Panc1 (cell line): Measurements from ENCODE around the gene SLC29A1. TPM values are rescaled to one million over a fixed set of nuclear protein-coding genes. Genes with fewer than 3 reads are reported as not detected.

Experiments
- ATAC-seq: fragments of 200-7000 bp; cut with Tn5 transposase; 2 replicates; pipeline ENCODE4 v1.9.1; 2020; ENCODE audit warnings: mild to moderate bottlenecking, moderate library complexity
- BruUV-seq: library from RNA; stranded (reverse); fragments of 400-500 nt; replicated peaks from 2 replicates; lab custom pipeline; 2021; lab: Mats Ljungman, UMichigan
- CTCF ChIA-PET: fragments of 300-600 bp; sonication (Branson Sonifier 250); formaldehyde crosslinking; loops from one replicate; lab custom pipeline; 2022; ENCODE audit warnings: antibody characterized with exemption; lab: Charles Lee
- POLR2A ChIA-PET: fragments of 300-600 bp; sonication (Branson Sonifier 250); formaldehyde crosslinking; loops from one replicate; lab custom pipeline; 2022; ENCODE audit warnings: antibody characterized with exemption; lab: Charles Lee
- DNase-seq: peaks from one replicate; pipeline ENCODE4 v3.0.0-alpha.2; 2010; ENCODE audit warnings: low read depth, low spot score
- H3K27ac ChIP-seq: 2 replicates; pipeline ENCODE4 v1.5.1; 2011; ENCODE audit warnings: mild to moderate bottlenecking, low read length, inconsistent platforms
- H3K27me3 ChIP-seq: fragments of 200-500 bp; sonication (Bioruptor generic); 2 replicates; pipeline ENCODE4 v1.6.0; 2014; ENCODE audit warnings: low read length, inconsistent platforms; ENCODE audit not compliant: control insufficient read depth, insufficient read depth
- H3K36me3 ChIP-seq: fragments of 200-500 bp; sonication (Bioruptor generic); 2 replicates; pipeline ENCODE4 v1.5.1; 2014; ENCODE audit warnings: inconsistent platforms, mild to moderate bottlenecking, low read length, moderate library complexity; ENCODE audit not compliant: control insufficient read depth, insufficient read depth
- H3K4me1 ChIP-seq: 2 replicates; pipeline ENCODE4 v1.5.1; 2011; ENCODE audit warnings: inconsistent platforms, mild to moderate bottlenecking, low read length, moderate library complexity; ENCODE audit not compliant: control insufficient read depth, insufficient read depth
- H3K4me3 ChIP-seq, 2 experiments: 2 replicates each; pipeline ENCODE4 v1.5.1; 2011 to 2012; ENCODE audit warnings: low read depth in 2 of 2, low read length in 2 of 2, mild to moderate bottlenecking in 2 of 2, inconsistent platforms in 1 of 2, moderate library complexity in 1 of 2
- H3K9me3 ChIP-seq: fragments of 200-500 bp; sonication (Bioruptor generic); 2 replicates; pipeline ENCODE4 v1.5.1; 2014; ENCODE audit warnings: low read depth, mild to moderate bottlenecking, inconsistent platforms, low read length, moderate library complexity; ENCODE audit not compliant: control insufficient read depth, insufficient read depth
- POLR2AphosphoS5 ChIP-seq: IDR thresholded peaks from 2 replicates; pipeline ENCODE4 v1.6.1; 2012; ENCODE audit warnings: mild to moderate bottlenecking, low read depth, low read length, moderate library complexity
- SIN3A ChIP-seq: IDR thresholded peaks from 2 replicates; pipeline ENCODE4 v1.6.1; 2012; ENCODE audit warnings: low read depth, mild to moderate bottlenecking, low read length, moderate library complexity, borderline replicate concordance; ENCODE audit not compliant: insufficient read depth
- TCF7L2 ChIP-seq: IDR thresholded peaks from 2 replicates; pipeline ENCODE4 v1.6.1; 2011; ENCODE audit warnings: mild to moderate bottlenecking, low read depth, low read length, inconsistent platforms
- in situ Hi-C: cut with HindIII; loops from 2 replicates; pipeline ENCODE4 v1.10.0; 2016; ENCODE audit warnings: low sequenced_read_pairs, low pct_unique_long_range_greater_than_20kb
- intact Hi-C: fragments of 100-400 bp; cut with micrococcal nuclease; formaldehyde crosslinking; loops from one replicate; pipeline ENCODE4 v1.10.0; 2022; ENCODE audit not compliant: unreplicated experiment
- total RNA-seq: library from RNA; stranded (reverse); gene quantifications from one replicate; pipeline ENCODE4 v1.2.1, GENCODE V29; 2021; ENCODE audit not compliant: unreplicated experiment
- TF ChIP-seq, protein P1 (sequence below), 2 experiments: IDR thresholded peaks; 2 replicates each; pipeline ENCODE4 v1.6.1; 2011 to 2012; ENCODE audit warnings: low read depth in 2 of 2, control low read depth in 1 of 2, low read length in 1 of 2, mild to moderate bottlenecking in 1 of 2, moderate library complexity in 1 of 2; ENCODE audit not compliant: insufficient read depth in 1 of 2
- TF ChIP-seq, protein P2 (sequence below): fragments of 450-650 bp; IDR thresholded peaks from 2 replicates; pipeline ENCODE4 v1.5.1; 2017; ENCODE audit warnings: mild to moderate bottlenecking

Gene SLC29A1
- total RNA-seq, 1 experiment from 2014 or later, result 263 TPM

DNA sequence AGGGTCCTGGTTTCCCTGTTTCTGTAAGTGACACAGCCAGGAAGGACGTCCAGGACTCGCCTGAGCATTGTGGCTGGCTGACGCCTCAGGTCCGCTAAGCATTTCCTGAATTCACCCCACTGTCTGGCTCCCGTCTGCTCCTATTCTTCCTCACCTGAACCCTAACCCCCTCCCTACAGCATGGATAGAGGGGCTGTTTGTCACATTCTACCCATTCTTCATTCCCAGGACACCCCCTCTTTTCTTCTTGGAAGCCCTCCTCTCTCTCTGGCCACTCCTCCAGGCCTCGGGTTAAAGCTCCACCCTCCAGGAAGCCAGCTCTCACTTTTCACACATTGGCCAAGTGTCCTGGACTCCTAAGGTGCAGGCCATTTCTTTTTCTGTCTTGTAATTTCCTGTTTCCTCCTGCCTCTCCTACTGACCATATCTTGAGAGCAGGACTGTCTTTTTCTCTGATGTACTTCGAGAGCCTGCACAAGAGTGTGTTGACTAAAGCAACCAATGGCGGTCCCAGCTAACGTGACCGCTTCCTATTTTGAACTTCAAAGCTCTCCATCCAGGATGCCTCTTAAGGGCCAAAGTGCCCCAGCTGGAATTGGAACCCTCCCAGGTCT is 30.9 kb upstream of the SLC29A1 start:
- H3K27me3 ChIP-seq, result no peaks in the 10 kb centered on the region
- TF ChIP-seq, protein P1, sequence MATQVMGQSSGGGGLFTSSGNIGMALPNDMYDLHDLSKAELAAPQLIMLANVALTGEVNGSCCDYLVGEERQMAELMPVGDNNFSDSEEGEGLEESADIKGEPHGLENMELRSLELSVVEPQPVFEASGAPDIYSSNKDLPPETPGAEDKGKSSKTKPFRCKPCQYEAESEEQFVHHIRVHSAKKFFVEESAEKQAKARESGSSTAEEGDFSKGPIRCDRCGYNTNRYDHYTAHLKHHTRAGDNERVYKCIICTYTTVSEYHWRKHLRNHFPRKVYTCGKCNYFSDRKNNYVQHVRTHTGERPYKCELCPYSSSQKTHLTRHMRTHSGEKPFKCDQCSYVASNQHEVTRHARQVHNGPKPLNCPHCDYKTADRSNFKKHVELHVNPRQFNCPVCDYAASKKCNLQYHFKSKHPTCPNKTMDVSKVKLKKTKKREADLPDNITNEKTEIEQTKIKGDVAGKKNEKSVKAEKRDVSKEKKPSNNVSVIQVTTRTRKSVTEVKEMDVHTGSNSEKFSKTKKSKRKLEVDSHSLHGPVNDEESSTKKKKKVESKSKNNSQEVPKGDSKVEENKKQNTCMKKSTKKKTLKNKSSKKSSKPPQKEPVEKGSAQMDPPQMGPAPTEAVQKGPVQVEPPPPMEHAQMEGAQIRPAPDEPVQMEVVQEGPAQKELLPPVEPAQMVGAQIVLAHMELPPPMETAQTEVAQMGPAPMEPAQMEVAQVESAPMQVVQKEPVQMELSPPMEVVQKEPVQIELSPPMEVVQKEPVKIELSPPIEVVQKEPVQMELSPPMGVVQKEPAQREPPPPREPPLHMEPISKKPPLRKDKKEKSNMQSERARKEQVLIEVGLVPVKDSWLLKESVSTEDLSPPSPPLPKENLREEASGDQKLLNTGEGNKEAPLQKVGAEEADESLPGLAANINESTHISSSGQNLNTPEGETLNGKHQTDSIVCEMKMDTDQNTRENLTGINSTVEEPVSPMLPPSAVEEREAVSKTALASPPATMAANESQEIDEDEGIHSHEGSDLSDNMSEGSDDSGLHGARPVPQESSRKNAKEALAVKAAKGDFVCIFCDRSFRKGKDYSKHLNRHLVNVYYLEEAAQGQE (IDR thresholded peaks at IDR 0.05; ENCODE audit: insufficient read depth in 1 of 2, low read depth in 2 of 2, low read length in 1 of 2), result no peak
- TF ChIP-seq POLR2AphosphoS5 (no peak), SIN3A (no peak), TCF7L2 (no peak)
- TF ChIP-seq, protein P2, sequence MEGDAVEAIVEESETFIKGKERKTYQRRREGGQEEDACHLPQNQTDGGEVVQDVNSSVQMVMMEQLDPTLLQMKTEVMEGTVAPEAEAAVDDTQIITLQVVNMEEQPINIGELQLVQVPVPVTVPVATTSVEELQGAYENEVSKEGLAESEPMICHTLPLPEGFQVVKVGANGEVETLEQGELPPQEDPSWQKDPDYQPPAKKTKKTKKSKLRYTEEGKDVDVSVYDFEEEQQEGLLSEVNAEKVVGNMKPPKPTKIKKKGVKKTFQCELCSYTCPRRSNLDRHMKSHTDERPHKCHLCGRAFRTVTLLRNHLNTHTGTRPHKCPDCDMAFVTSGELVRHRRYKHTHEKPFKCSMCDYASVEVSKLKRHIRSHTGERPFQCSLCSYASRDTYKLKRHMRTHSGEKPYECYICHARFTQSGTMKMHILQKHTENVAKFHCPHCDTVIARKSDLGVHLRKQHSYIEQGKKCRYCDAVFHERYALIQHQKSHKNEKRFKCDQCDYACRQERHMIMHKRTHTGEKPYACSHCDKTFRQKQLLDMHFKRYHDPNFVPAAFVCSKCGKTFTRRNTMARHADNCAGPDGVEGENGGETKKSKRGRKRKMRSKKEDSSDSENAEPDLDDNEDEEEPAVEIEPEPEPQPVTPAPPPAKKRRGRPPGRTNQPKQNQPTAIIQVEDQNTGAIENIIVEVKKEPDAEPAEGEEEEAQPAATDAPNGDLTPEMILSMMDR, result no peak
- intact Hi-C loops, result no loop called here
- POLR2A ChIA-PET, result interaction anchor here (0.7 kb wide), 1 partner anchor 31 kb away, joined by 3 read pairs; the partner anchor contains the start of gene SLC29A1
- in situ Hi-C loops, result no loop called here
- no peak overlapping the region for H3K27ac ChIP-seq
- no TSS peak for BruUV-seq
- no peaks in the 10 kb centered on the region for H3K36me3 ChIP-seq
- ATAC-seq (no peak), DNase-seq (no peak)
- CTCF ChIA-PET, result no interaction called here
- no peak overlapping the region for H3K4me3 ChIP-seq
- H3K4me1 ChIP-seq, result no peaks in the 10 kb centered on the region
- no peaks in the 10 kb centered on the region for H3K9me3 ChIP-seq

- TF ChIP-seq, protein P1 (IDR thresholded peaks at IDR 0.05; ENCODE audit: insufficient read depth in 1 of 2, low read depth in 2 of 2, low read length in 1 of 2), result no peak
- no peak for TF ChIP-seq TCF7L2
- TF ChIP-seq SIN3A, result no peak
- no peak for TF ChIP-seq POLR2AphosphoS5
- TF ChIP-seq, protein P2, result no peak
- DNase-seq (no peak), ATAC-seq (no peak)
- no peaks in the 10 kb centered on the region for H3K36me3 ChIP-seq
- no peaks in the 10 kb centered on the region for H3K9me3 ChIP-seq
- no peak overlapping the region for H3K4me3 ChIP-seq
- H3K27ac ChIP-seq, result no peak overlapping the region
- intact Hi-C loops, result no loop called here
- ChIA-PET POLR2A (interaction anchor here (0.7 kb wide), 1 partner anchor 30 kb away, joined by 3 read pairs; the partner anchor contains the start of gene SLC29A1), CTCF (no interaction called here)
- H3K4me1 ChIP-seq, result no peaks in the 10 kb centered on the region
- H3K27me3 ChIP-seq, result no peaks in the 10 kb centered on the region
- in situ Hi-C loops, result no loop called here
- BruUV-seq, result no TSS peak
Measured at GRCh38 chr6:44193307-44193910, 30.0 kb upstream of the SLC29A1 start.
